GM18508 (cell line): ENCODE results near the gene MGME1.

Source experiments
- ATAC-seq: cut with Tn5 transposase; IDR thresholded peaks from one replicate; pipeline ENCODE4 v1.9.1; 2021; ENCODE audit warnings: moderate number of reproducible peaks; ENCODE audit not compliant: insufficient read depth, unreplicated experiment

MGME1 gene

GRCh38 chr20:17968366-17969277, at the start of gene MGME1, which contains the start of gene SNX5:
TSS of gene MGME1 (plus strand) at chr20:17969018. CDS start at chr20:17969860, 842 bp downstream.
TSS of gene SNX5 (minus strand) at chr20:17968794. CDS start at chr20:17968425, 369 bp downstream.
- ATAC-seq = peak; percentile 62

- ATAC-seq = no peak
These were observed 49.7 kb upstream of the MGME1 start for GRCh38 chr20:17919149-17919548.

- ATAC-seq = no peak
These were observed 47.0 kb upstream of the MGME1 start for GRCh38 chr20:17921774-17922173.

GRCh38 chr20:17925141-17925939, 43.5 kb upstream of the MGME1 start:
- no peak for ATAC-seq

GRCh38 chr20:17925940-17926300, 42.9 kb upstream of the MGME1 start:
- ATAC-seq = no peak

GRCh38 chr20:17928211-17928611, 40.6 kb upstream of the MGME1 start:
- ATAC-seq = no peak

- no peak for ATAC-seq
These were observed 40.0 kb upstream of the MGME1 start for GRCh38 chr20:17928633-17929311.

- ATAC-seq = no peak
These were observed 37.3 kb upstream of the MGME1 start for GRCh38 chr20:17931513-17931912.

- ATAC-seq = no peak
These were observed 36.4 kb upstream of the MGME1 start for GRCh38 chr20:17932396-17932795.

- no peak for ATAC-seq
These were observed 35.7 kb upstream of the MGME1 start for GRCh38 chr20:17933121-17933520.

GRCh38 chr20:17933711-17934110, 35.1 kb upstream of the MGME1 start:
- no peak for ATAC-seq

- ATAC-seq = no peak
These were observed 34.5 kb upstream of the MGME1 start for GRCh38 chr20:17934141-17934862.

GRCh38 chr20:17935186-17935585, 33.6 kb upstream of the MGME1 start:
- ATAC-seq = no peak

GRCh38 chr20:17935761-17936160, 33.1 kb upstream of the MGME1 start:
- no peak for ATAC-seq

- ATAC-seq = no peak
These were observed 32.5 kb upstream of the MGME1 start for GRCh38 chr20:17936286-17936760.

GRCh38 chr20:17936761-17937732, 31.8 kb upstream of the MGME1 start:
- no peak for ATAC-seq

- ATAC-seq = peak; percentile 66
These were observed 29.8 kb upstream of the MGME1 start for GRCh38 chr20:17938871-17939619.

GRCh38 chr20:17939622-17940223, 29.1 kb upstream of the MGME1 start:
- no peak for ATAC-seq
